H1 (cell line): Measurements from ENCODE around the gene CHAC2.

Source experiments
- CHD2 ChIP-seq: IDR thresholded peaks from 2 replicates; pipeline ENCODE4 v1.6.1; 2012; ENCODE audit warnings: low read length, improper control_type of control experiment
- CREB1 ChIP-seq: IDR thresholded peaks from 2 replicates; pipeline ENCODE4 v1.6.1; 2012; ENCODE audit warnings: inconsistent platforms
- CTCF ChIP-seq, 3 experiments: IDR thresholded peaks; 1 replicate in 2 of 3; 2 replicates in 1 of 3; pipeline versions ENCODE4 v1.5.1 to v1.6.1; 2011; ENCODE audit warnings: low read length in 3 of 3, mild to moderate bottlenecking in 3 of 3, inconsistent platforms in 2 of 3, low read depth in 1 of 3, moderate library complexity in 1 of 3; ENCODE audit not compliant: insufficient read depth in 1 of 3; ENCODE audit errors: control extremely low read depth in 1 of 3
- POLR2A ChIP-seq, 2 experiments: IDR thresholded peaks; 1 replicate in 1 of 2; 2 replicates in 1 of 2; pipeline ENCODE4 v1.6.1; 2011; ENCODE audit warnings: low read depth in 2 of 2, low read length in 2 of 2, mild to moderate bottlenecking in 2 of 2; ENCODE audit errors: control extremely low read depth in 1 of 2
- POLR2AphosphoS5 ChIP-seq: IDR thresholded peaks from 2 replicates; pipeline ENCODE4 v1.6.1; 2011; ENCODE audit warnings: low read depth, low read length
- SRF ChIP-seq: IDR thresholded peaks from 2 replicates; pipeline ENCODE4 v1.6.1; 2011; ENCODE audit warnings: mild to moderate bottlenecking, low read depth, low read length, moderate library complexity
- TCF12 ChIP-seq: IDR thresholded peaks from 2 replicates; pipeline ENCODE4 v1.6.1; 2011; ENCODE audit warnings: low read depth, mild to moderate bottlenecking, low read length
- TEAD4 ChIP-seq: IDR thresholded peaks from 2 replicates; pipeline ENCODE4 v1.6.1; 2012; ENCODE audit warnings: low read depth, low read length, inconsistent platforms, mixed read lengths

DNA sequence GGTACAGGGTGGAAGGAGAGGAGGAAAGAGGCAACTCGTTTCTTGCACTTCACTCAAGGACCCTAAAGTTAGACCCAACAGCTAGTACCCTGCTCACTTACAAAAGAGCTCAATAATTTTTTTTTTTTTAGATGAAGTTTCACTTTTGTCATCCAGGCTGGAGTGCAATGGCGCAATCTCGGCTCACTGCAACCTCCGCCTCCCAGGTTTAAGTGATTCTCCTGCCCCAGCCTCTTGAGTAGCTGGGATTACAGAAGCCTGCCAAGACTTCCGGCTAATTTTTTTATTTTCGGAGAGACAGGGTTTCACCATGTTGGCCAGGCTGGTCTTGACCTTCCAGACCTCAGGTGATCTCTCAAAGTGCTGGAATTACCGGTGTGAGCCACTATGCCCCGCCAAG, 15.1 kb downstream of the CHAC2 start:
- TF ChIP-seq POLR2A (IDR thresholded peaks at IDR 0.05; ENCODE audit: control extremely low read depth in 1 of 2, low read depth in 2 of 2, low read length in 2 of 2) (no peak), CTCF (IDR thresholded peaks at IDR 0.05; ENCODE audit: control extremely low read depth in 1 of 3, insufficient read depth in 1 of 3, low read depth in 1 of 3, low read length in 3 of 3) (no peak), CREB1 (no peak), POLR2AphosphoS5 (no peak), SRF (no peak), CHD2 (no peak), TCF12 (no peak), TEAD4 (no peak)
